OCI-LY7 (cell line): ENCODE data around the gene COL6A6.

Experiments used
- CTCF ChIP-seq: fragments of 200-600 bp; sonication (generic); conservative IDR thresholded peaks from 2 replicates; pipeline ENCODE4 v1.5.1; 2014; ENCODE audit warnings: mild to moderate bottlenecking, antibody characterized with exemption, low read length, moderate library complexity, mixed read lengths
- EZH2phosphoT487 ChIP-seq: fragments of 200-600 bp; sonication (generic); IDR thresholded peaks from 2 replicates; pipeline ENCODE4 v1.6.1; 2018; ENCODE audit warnings: low read depth, borderline replicate concordance, mild to moderate bottlenecking, mixed run types, antibody characterized with exemption, low read length, moderate library complexity, mixed read lengths

GRCh38 chr3:130519754-130520153, 2.8 kb downstream of the COL6A6 start:
- TF ChIP-seq CTCF (no peak), EZH2phosphoT487 (no peak)
